BLaER1 (cell line): ENCODE measurements around the gene TRAPPC13.
"Not testable (repeated sequence)": the region's sequence is repeated elsewhere in the genome, so short reads cannot be mapped to it uniquely, and the experiment has no call there.

ENCODE experiments used
- H3K27ac ChIP-seq: shearing (Covaris generic); formaldehyde crosslinking; 2 replicates; pipeline ENCODE4 v1.8.1; 2022
- H3K27me3 ChIP-seq: shearing (Covaris generic); formaldehyde crosslinking; 2 replicates; pipeline ENCODE4 v1.8.1; 2022
- H3K36me3 ChIP-seq: shearing (Covaris generic); formaldehyde crosslinking; 2 replicates; pipeline ENCODE4 v1.8.1; 2022
- H3K4me1 ChIP-seq: shearing (Covaris generic); formaldehyde crosslinking; 2 replicates; pipeline ENCODE4 v1.8.1; 2022
- H3K4me2 ChIP-seq: shearing (Covaris generic); formaldehyde crosslinking; 2 replicates; pipeline ENCODE4 v1.8.1; 2022
- H3K4me3 ChIP-seq: shearing (Covaris generic); formaldehyde crosslinking; 2 replicates; pipeline ENCODE4 v1.8.1; 2022
- H3K9ac ChIP-seq: shearing (Covaris generic); formaldehyde crosslinking; 2 replicates; pipeline ENCODE4 v1.8.1; 2022
- H3K9me3 ChIP-seq: shearing (Covaris generic); formaldehyde crosslinking; 2 replicates; pipeline ENCODE4 v1.8.1; 2022
- H4K20me1 ChIP-seq: shearing (Covaris generic); formaldehyde crosslinking; 2 replicates; pipeline ENCODE4 v1.8.1; 2022
- Cebpa-rat ChIP-seq: shearing (Covaris generic); IDR thresholded peaks from 2 replicates; pipeline ENCODE4 v1.8.1; 2022

TRAPPC13 gene, protein sequence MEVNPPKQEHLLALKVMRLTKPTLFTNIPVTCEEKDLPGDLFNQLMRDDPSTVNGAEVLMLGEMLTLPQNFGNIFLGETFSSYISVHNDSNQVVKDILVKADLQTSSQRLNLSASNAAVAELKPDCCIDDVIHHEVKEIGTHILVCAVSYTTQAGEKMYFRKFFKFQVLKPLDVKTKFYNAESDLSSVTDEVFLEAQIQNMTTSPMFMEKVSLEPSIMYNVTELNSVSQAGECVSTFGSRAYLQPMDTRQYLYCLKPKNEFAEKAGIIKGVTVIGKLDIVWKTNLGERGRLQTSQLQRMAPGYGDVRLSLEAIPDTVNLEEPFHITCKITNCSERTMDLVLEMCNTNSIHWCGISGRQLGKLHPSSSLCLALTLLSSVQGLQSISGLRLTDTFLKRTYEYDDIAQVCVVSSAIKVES

DNA sequence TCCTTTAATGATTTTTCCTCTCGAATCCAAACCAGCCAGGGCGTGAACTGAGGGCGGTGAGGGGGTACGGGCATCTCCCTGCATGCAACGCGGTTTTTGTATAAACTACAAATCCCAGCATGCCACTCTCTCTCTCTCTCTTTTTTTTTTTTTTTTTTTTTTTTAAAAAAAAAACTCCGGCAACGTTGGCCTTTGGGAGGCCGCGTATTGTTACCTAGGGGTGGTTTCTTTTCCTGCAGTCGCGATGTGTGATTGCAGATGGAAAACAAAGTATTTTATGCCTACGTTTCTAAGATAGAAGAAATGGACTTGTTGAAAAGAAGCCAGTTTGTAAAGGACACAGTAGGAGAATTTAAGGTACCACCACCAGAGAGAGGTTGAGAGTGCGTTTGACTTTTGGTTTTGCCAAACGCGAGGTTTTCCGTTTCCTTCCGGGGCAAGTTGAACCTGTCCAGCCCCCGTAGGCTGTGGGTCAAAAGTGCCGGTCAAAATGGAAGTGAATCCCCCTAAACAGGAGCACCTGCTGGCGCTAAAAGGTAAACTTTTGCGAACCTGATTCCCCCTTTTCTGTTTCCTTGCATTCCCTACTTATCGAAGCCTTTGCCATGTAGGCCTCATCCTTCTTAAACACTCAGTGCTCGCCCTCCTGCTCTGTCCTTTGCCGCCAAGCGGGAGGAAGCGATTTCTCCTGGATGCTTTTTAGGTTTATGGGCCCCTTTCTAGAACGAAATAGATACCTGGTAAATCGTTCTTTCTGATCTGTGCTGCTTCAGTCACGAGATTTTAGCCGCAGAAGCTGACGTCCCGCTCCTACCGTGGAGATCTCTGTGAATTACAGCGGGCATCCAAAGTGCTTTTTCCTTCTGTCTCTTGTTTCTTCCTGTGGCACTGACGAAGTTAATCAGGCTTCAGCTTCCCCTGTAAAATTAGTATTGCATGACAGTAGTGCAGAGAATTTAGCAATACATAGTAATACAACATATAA lies at the start of gene TRAPPC13, which contains the start of gene SHLD3:
TSS of gene TRAPPC13 (plus strand) at position 457 of the 985 bp plus-strand sequence. CDS start at position 491, 34 bp downstream.
TSS of gene SHLD3 (plus strand) at position 457 of the 985 bp plus-strand sequence. CDS start 4,561 bp downstream, outside the sequence.
- no peak for TF ChIP-seq Cebpa-rat
- Histone ChIP-seq H3K27me3 (no peaks in the 10 kb centered on the region), H3K9ac (peak within 1 kb of the TSS; percentile 90), H3K4me1 (peaks cover 42% of the 10 kb centered on the region), H3K9me3 (no peaks in the 10 kb centered on the region), H4K20me1 (peaks cover 14% of the 10 kb centered on the region; the same call in 1 of the 2 replicates), H3K4me2 (peak within 1 kb of the TSS; percentile 94), H3K36me3 (peaks cover 18% of the 10 kb centered on the region), H3K27ac (peak within 1 kb of the TSS; percentile 82), H3K4me3 (peak within 1 kb of the TSS; percentile 87)

GRCh38 chr5:65577141-65577540 lies 47.7 kb upstream of the TRAPPC13 start:
- no peak overlapping the region for H3K27ac ChIP-seq
- no peak for TF ChIP-seq Cebpa-rat
- peaks cover 11% of the 10 kb centered on the region for H3K4me1 ChIP-seq
- no peak overlapping the region for H3K9ac ChIP-seq
- no peaks in the 10 kb centered on the region for H4K20me1 ChIP-seq
- no peak overlapping the region for H3K4me2 ChIP-seq
- peaks cover 65% of the 10 kb centered on the region for H3K36me3 ChIP-seq
- no peaks in the 10 kb centered on the region for H3K27me3 ChIP-seq
- no peaks in the 10 kb centered on the region for H3K9me3 ChIP-seq
- no peak overlapping the region for H3K4me3 ChIP-seq

- TF ChIP-seq Cebpa-rat, result no peak
- H3K9ac ChIP-seq, result no peak overlapping the region
- no peaks in the 10 kb centered on the region for H4K20me1 ChIP-seq
- no peaks in the 10 kb centered on the region for H3K9me3 ChIP-seq
- H3K27me3 ChIP-seq, result no peaks in the 10 kb centered on the region
- H3K36me3 ChIP-seq, result peaks cover 72% of the 10 kb centered on the region
- no peak overlapping the region for H3K4me2 ChIP-seq
- H3K4me1 ChIP-seq, result no peaks in the 10 kb centered on the region
- H3K27ac ChIP-seq, result no peak overlapping the region
- H3K4me3 ChIP-seq, result no peak overlapping the region
Measured at GRCh38 chr5:65588694-65589093, 36.1 kb upstream of the TRAPPC13 start.

DNA sequence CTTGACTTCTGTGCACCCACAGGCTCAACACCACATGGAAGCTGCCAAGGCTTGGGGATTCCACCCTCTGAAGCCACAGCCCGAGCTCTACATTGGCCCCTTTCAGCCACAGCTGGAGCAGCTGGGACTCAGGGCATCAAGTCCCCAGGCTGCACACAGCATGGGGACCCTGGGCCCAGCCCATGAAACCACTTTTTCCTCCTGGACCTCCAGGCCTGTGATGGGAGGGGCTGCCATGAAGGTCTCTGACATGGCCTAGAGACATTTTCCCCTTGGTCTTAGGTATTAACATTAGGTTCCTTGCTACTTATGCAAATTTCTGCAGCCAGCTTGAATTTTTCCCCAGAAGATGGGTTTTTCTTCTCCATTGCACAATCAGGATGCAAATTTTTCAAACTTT lies 23.1 kb upstream of the TRAPPC13 start:
- peaks cover 87% of the 10 kb centered on the region for H3K36me3 ChIP-seq
- H3K27me3 ChIP-seq, result not testable (repeated sequence)

GRCh38 chr5:65611524-65611923 lies 13.3 kb upstream of the TRAPPC13 start:
- H3K36me3 ChIP-seq, result peaks cover 88% of the 10 kb centered on the region
- H3K4me3 ChIP-seq, result no peak overlapping the region

More for the DNA sequence above, 23.1 kb upstream of the TRAPPC13 start:
- H3K27ac ChIP-seq, H3K4me3 ChIP-seq, H3K4me2 ChIP-seq, H3K4me1 ChIP-seq, H4K20me1 ChIP-seq, H3K9ac ChIP-seq: not testable (repeated sequence)
- peaks cover 29% of the 10 kb centered on the region for H3K9me3 ChIP-seq

DNA sequence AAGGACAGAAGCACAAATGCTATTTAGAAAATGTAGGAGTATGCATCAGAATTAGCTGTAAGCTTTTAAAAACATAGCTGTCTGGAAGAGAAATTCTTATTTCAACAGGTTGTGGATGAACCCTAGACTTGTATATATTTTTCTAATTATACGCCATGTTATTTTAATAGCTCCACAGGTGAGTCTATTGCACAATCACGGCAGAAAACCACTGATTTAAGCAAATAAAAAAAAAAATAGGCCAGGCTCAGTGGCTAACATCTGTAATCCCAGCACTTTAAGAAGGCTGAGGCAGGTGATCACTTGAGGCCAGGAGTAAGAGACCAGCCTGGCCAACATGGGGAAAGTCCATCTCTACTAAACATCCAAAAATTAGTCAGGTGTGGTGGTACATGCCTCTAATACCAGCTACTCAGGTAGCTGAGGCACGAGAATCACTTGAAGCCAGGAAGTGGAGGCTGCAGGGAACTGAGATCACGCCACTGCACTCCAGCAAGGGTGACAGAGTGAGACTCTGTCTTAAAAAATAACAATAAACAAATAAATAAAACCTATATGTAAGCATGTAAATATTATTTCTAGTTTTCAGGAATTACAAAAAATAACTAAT lies 12.4 kb upstream of the TRAPPC13 start:
- H3K36me3 ChIP-seq, result peaks cover 84% of the 10 kb centered on the region
- TF ChIP-seq Cebpa-rat, result no peak
- no peak overlapping the region for H3K4me2 ChIP-seq
- H3K4me3 ChIP-seq, result no peak overlapping the region
- no peak overlapping the region for H3K9ac ChIP-seq
- H3K9me3 ChIP-seq, result no peaks in the 10 kb centered on the region
- H4K20me1 ChIP-seq, result peaks cover 16% of the 10 kb centered on the region
- H3K4me1 ChIP-seq, result no peaks in the 10 kb centered on the region
- H3K27ac ChIP-seq, result no peak overlapping the region
- H3K27me3 ChIP-seq, result no peaks in the 10 kb centered on the region

More at GRCh38 chr5:65611524-65611923, 13.3 kb upstream of the TRAPPC13 start:
- no peaks in the 10 kb centered on the region for H3K27me3 ChIP-seq
- no peak for TF ChIP-seq Cebpa-rat
- H3K4me1 ChIP-seq, result no peaks in the 10 kb centered on the region
- H3K9ac ChIP-seq, result no peak overlapping the region
- H3K4me2 ChIP-seq, result no peak overlapping the region
- H3K9me3 ChIP-seq, result no peaks in the 10 kb centered on the region
- H4K20me1 ChIP-seq, result peaks cover 16% of the 10 kb centered on the region
- H3K27ac ChIP-seq, result no peak overlapping the region

- Histone ChIP-seq H3K4me2 (no peak overlapping the region), H4K20me1 (peaks cover 36% of the 10 kb centered on the region), H3K36me3 (peaks cover 24% of the 10 kb centered on the region), H3K9me3 (no peaks in the 10 kb centered on the region), H3K27ac (no peak overlapping the region), H3K4me3 (no peak overlapping the region), H3K9ac (no peak overlapping the region), H3K27me3 (no peaks in the 10 kb centered on the region), H3K4me1 (peaks cover 28% of the 10 kb centered on the region)
- TF ChIP-seq Cebpa-rat, result no peak
Measured at GRCh38 chr5:65620021-65620420, 4.8 kb upstream of the TRAPPC13 start.

GRCh38 chr5:65621961-65622360 lies 2.9 kb upstream of the TRAPPC13 start:
- not testable (repeated sequence) for H3K9me3 ChIP-seq, H3K4me3 ChIP-seq, H3K27ac ChIP-seq, H3K27me3 ChIP-seq
- Histone ChIP-seq H3K36me3 (peaks cover 11% of the 10 kb centered on the region; the same call in 1 of the 2 replicates), H3K4me1 (peaks cover 42% of the 10 kb centered on the region), H3K4me2 (peak overlapping the region; percentile 94), H4K20me1 (peaks cover 31% of the 10 kb centered on the region; the same call in 1 of the 2 replicates), H3K9ac (0 out of 2 replicates have a peak overlapping the region, but pooled peaks have one; percentile 18)

DNA sequence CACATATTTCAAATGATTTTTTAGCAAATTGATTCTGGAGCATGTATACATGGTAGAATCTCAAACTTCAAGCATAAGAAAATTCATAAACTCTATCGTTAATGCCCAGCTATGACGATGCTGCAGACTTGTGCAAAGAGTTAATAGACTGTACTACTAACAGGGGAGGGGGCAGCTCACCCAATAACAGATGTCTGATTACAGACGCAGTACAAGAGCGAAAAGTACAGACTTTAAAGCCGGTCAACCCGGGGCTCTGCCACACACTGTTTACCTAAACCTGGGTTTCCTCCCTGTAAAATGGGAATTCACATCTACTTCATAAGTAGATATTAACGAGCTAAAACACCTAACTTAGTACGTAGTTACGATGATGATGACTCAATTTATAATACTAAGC lies 1.3 kb upstream of the TRAPPC13 start:
- Histone ChIP-seq H3K9me3 (no peaks in the 10 kb centered on the region), H3K4me3 (peak overlapping the region; percentile 87), H3K27ac (peak overlapping the region; percentile 82), H3K9ac (peak overlapping the region; percentile 90), H3K27me3 (no peaks in the 10 kb centered on the region), H3K36me3 (peaks cover 8% of the 10 kb centered on the region), H4K20me1 (peaks cover 26% of the 10 kb centered on the region; the same call in 1 of the 2 replicates), H3K4me2 (peak overlapping the region; percentile 94), H3K4me1 (peaks cover 42% of the 10 kb centered on the region)
- no peak for TF ChIP-seq Cebpa-rat
